ENCODE measurements around the gene COPB1.

GRCh38 chr11:14417186-14417585 lies 82.4 kb downstream of the COPB1 start:
- TF ChIP-seq CTCF (IDR thresholded peaks at IDR 0.05) = no peak
- TF ChIP-seq POLR2A (IDR thresholded peaks at IDR 0.05) = no peak

Measured in uterus (tissue), 2 donors.